SIG-M5 treated with dmso at 0.1 percent for 504 hours (cell line): ENCODE data around the gene FAM149B1.

ENCODE experiments used
- DNase-seq: peaks from one replicate; lab custom pipeline; 2025; ENCODE audit not compliant: unreplicated experiment; lab: John Stamatoyannopoulos, UW

The FAM149B1 gene

DNA sequence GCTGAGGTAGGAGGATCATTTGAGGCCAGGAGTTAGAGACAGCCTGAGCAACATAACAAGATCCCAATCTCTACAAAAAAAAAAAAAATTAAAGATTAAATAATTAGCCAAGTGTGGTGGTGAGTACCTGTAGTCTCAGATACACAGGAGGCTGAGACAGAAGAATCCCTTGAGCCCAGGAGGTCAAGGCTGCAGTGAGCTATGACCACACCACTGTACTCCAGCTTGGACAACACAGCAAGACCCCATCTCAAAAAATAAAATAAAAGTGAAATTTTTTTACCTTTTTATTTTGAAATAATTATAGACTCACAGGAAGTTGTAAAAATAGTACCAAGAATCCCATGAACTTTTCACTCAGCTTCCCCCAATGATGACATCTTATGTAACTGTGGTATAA is 4.9 kb downstream of the FAM149B1 start:
- no peak for DNase-seq

DNA sequence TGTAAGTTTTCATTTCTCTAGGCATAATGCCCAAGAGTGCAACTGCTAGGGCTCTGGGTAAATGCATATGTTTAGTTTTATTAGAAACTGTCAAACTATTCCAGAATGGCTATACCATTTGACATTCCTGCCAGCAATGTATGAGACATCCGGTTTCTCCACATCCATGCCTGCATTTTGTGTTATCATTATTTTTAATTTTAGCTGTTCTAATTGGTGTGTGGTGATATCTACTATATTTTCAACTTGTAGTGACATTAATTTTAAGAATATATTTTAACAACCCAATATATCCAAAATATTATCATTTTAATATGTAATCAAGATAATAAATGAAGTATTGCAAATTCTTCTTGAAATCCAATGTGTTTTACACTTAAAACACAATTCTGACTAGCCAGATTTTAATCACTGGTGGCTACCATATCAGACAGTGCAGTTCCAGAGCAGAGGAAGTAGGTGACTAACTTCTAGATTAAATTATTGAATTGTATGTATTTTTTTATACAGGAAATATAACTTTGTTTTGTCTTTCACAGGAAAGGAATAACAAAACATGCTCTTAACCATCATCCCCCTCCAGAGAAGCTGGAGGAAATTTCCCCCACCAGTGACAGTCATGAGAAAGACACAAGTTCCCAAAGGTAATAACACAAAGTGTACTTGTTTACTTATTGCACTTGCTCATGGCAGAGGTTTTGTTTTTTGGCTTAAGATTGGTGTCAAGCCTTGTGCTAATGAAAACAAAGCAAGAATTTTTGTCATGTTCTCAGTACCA is 6.4 kb downstream of the FAM149B1 start:
- no peak for DNase-seq

DNA sequence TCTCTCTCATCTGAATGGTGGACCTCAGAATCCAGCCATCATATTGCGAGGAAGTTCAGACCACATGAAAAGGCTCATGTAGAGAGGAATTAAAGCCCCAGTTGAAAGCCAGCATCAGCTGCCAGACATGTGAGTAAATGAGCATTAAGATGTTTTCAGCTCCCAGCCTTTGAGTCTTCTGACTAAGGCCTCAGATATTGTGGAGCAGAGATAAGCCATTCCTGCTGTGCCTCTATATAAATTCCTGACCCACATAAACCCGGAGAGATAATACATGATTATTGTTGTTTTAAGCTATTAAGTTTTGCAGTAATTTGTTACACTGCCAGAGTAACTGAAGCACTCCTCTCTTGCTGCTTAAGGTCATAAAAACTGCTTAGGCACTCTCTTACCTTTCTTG is 14.6 kb downstream of the FAM149B1 start:
- DNase-seq: no peak

DNA sequence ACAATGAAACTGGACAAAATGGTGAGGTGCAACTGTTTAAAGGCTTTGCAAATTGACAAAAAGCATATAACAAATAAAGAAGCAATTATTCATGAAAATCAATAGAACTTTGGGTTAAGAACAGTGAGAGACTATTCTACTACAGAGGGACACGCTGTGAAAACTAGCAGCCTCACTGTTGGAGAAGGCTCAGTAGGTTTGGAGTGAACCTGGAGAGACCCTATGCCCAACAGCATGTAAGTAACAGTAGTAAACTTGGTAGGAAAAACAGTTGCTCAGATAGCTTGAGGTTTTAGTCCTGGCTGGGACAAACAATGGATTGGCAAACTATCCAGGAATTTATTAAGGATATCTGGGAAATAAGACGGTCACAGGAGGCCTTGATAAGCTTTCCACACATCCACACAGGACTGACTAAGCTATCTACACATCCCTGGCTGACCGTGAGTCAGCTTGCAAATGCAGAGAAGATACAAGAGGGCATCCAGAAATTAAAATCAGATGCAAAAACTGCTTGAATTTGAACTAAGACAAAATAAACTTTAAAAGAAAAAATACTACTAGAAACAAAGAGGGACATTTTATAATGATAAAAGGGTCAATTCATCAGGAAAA is 15.9 kb downstream of the FAM149B1 start:
- DNase-seq: no peak

DNA sequence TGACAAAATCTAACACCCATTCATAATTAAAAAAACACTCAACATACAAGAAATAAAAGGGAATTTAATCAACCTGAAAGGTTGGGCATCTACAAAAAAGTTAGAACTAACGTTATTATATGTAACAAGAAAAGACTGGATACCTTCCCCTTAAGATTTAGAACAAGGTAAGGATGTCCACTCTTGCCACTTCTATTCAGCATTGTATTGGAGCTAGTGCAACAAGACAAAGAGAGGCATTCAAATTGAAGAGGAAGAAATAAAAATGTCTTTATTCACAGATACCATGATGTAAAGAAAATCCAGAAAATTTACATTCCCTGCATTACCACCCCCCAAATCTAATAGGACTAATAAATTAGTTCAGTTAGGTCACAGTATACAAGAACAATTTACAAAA is 18.3 kb downstream of the FAM149B1 start:
- DNase-seq: no peak

DNA sequence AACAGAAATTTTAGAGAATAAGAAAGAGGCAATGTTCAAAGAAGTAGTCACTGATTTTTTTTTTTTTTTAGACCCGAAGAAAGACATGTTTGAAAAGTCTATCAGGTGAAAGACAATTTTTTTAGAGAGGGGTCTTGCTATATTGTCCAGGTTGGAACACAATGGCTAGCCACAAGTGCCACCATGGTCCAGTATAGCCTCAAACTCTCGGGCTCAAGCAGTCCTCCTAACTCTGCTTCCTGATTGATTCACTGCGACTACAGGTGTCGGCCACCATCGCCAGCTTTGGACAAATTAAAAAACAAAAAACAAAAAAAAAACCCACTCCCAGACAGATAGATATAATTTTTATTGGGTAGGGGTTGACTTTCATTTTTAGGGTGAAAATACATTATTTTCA is 22.3 kb downstream of the FAM149B1 start:
- DNase-seq: no peak

DNA sequence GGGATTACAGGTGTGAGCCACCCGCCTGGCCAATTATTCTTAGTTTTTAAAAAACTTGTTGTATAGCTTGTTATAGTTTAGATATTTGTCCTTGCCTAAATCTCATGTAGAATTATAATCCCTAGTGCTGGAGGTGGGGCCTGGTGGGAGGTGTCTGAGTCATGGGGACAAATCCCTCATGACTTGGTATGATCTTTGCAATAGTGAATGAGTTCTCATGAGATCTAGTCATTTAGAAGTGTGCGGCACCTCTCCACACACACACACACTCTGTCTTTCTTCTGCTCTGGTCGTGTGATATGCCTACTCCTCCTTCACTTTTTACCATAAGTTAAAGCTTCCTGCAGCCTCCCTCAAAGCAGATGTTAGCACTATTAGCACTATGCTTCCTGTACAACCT is 37.2 kb downstream of the FAM149B1 start:
- no peak for DNase-seq

DNA sequence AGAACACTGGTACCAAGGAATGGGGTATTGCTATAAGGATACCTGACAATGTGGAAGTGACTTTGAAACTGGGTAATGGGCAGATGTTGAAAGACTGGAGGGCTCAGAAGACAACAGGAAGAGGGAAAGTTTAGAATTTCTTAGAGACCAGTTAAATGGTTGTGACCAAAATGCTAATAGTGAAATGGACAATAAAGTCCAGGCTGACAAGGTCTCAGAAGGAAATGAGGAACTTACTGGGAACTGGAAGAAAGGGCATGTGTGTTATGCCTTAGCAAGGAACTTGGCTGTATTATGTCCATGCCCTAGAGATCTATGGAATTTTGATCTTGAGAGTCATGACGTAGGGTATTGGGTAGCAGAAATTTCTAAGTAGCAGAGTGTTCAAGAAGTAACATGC is 38.0 kb downstream of the FAM149B1 start:
- no peak for DNase-seq

DNA sequence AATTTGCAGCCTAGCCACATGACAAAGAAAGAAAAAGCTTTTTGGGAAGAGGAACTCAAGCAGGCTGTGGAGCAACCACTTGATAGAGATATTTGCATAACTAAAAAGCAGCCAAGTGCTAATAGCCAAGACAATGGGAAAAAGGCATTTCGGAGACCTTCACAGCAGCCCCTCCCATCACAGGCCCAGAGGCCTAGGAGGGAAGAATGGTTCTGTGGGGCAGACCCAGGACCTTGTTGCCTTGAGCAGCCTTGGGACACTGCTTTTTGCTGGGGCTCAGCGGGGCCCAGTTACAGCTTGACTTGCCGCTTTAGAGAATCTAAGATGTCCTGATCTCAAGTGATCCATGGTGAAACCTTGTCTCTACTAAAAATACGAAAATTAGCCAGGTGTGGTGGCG is 38.5 kb downstream of the FAM149B1 start:
- DNase-seq: no peak

DNA sequence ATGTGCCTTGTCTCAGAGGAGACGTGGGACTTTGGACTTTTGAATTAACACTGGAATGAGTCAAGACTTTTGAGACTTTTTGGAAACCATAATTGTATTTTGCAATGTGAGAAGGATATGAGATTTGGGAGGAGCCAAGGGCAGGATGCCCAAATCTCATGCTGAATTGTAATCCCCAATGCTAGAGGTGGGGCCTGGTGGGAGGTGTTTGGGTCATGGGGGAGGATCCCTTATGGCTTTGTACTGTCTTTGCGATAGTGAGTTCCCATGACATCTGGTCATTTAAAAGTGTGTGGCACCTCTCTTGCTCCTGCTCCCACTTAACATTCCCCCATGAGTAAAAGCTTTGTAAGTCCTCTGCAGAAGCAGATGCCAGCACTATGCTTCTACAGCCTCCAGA is 40.0 kb downstream of the FAM149B1 start:
- DNase-seq: no peak

DNA sequence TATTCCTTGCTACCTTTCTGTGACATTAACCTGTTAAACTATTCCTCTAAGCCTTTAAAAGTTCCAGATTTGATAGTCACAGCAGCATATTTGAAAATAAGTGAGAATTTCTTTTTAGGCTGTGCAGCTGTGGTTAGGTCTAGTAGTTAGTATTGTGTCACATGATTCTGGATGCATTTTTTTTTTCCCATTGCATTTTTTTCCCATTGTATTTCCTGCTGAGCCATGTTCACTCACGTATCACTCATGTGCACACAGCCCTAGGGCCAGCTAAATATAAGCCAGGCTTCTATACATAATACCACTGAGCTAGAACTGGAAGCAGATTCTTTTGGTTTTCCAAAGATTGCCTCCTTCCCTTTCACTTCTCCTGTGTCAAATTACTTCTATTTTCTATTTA is 41.8 kb downstream of the FAM149B1 start:
- no peak for DNase-seq

DNA sequence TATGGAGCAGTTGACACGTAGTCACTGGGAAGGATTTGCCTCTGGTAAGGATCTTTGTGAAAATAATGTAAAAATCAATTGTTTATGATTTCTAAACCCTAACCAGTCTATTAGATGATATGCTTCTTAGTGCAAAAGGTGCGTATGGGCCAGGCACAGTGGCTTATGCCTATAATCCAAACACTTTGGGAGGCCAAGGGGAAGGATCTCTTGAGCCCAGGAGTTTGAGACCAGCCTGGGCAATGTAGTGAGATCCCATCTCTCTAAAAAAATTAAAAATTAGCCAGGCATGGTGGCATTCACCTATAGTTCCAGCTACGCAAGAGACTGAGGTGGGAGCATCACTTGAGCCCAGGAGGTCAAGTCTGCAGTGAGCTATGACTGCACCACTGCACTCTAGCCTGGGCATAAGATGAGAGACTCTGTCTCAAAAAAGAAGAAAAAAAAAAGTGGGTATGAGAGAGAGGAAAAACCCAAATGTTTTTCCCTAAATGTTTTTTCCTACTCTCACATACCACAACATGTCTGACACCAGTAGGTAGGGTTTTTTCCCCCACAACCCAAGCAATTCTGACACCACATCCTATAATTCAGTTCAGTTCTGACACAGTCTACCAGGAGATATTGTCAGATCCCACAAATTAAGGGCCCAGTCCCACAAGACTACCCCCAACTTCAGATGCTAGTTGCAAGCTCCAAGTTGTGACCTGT is 42.6 kb downstream of the FAM149B1 start:
- DNase-seq: no peak

DNA sequence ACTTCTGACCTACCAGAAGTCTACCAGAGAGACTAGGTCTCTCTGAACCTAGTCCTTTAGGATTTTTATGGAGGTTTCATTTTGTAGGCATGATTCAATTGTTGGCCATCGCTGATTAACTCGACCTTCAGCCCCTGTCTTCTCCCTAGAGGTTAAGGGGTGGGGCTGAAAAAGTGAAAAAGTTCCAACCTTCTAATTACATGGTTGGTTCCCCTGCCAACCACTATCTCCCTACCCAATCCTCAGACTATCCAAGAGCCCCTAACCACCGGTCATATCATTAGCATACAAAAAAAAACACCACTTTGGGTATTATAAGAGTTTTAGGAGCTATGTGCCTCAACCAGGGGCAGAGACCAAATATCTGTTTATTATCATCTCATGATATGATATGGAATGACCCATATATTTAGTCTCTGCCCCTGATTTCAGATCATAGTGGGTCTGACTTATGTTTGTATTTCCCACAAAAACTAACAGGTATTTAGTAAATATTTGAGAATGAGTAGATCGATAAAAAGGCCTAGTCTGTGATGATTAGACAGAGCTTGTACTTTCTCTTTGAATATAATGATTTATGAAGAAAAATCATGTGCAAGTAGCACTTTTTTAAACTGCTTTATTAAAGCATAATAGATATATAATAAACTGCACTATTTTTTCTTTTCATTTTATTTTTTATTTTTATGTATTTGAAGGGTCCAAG is 43.3 kb downstream of the FAM149B1 start:
- DNase-seq: no peak

DNA sequence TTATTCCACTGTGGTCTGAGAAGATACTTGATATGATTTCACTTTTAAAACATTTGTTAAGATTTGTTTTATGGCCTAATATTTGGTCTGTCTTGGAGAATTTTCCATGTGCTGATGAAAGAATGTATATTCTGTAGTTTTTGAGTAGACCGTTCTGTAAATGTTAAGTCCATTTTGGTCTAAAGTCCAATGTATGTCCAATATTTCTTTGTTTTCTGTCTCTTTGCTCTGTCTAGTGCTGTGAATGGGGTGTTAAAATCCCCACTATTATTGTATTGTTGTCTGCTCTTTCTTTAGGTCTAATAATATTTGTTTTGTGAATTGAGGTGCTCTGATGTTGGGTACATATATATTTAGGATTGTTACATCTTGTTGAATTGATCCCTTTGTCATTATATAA is 47.8 kb downstream of the FAM149B1 start:
- no peak for DNase-seq

DNA sequence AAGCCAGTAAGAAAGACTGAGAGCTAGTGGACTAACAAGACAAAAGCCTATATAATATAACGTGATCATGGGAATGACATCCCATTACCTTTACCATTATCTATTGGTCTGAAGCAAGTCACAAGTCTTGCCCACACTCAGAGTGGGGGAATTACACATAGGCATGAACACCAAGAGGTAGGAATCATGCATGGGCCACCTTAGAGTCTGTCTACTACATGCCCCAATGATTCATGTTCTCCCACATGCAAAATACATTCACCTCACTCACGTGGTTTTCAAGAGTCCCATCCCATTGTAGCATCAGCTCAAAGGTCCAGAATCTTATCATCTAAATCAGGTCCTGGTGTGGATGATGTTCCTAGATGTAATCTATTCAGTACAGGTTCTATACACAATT is 49.7 kb downstream of the FAM149B1 start:
- DNase-seq: no peak

DNA sequence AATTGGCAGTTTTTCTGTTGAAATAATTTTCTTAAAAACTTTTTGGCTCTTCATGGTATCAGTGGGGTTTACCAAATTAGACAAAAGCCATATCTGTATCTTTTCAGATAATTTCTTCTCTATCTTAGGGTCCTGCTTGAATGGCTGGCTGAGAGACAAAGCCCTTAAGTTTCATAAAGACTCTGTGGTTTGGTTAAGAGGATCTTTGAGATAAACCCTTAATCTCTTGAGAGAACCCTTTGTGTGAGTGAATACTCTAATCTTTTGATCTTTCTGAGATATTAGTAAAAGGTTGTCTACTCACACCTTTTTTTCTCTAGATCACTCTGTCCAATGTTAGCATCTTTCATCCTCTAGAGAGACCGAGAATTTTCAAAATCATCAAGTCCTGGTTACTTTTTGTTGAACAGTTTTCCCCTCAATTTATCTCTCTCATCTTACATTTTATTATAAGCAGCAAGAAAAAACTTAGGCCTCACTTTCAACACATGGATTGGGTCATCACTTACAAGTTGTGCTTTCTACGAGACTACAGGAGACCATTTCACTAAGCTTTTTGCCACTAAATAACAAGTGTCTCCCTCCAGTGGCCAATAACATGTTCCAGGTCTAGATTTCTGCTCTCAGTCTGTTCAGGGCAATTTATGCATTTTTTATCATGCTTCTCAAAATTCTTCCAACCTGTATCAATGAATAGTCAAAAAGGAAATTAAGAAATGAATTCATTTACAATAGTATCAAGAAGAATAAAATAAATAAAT is 50.7 kb downstream of the FAM149B1 start:
- peak; percentile 45 for DNase-seq

DNA sequence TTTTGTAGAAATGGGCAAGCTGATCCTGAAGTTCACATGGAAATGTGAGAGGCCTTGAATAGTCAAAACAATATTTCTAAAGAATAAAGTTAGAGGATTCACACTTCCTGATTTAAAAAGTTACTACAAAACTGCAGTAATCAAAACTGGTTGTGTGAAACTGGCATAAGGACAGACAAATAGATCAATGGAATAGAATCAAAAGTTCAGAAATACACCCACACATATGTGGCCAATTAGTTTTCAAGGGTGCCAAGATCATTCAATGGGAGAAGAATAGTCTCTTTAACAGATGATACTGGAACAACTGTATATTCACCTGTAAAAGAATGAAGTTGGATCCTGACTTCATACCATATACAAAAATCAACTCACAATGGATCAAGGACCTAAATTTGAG is 51.5 kb downstream of the FAM149B1 start:
- no peak for DNase-seq

DNA sequence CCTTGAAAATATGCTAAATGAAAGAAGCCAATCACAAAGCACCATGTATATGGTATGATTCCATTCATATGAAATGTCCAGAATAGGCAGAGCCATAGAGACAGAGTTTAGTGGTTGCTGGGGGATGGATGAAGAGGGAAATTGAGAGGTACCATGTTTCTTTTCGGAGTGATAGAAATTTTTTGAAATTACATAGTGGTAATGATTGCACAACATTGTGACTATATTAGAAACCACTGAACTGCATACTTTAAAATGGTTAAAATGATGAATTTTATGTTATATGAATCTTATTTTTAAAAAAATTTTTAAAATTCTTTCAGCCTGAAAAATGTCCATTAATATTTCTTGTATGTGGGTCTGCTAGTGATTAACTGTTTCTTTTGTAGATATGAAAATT is 53.1 kb downstream of the FAM149B1 start:
- DNase-seq: no peak

DNA sequence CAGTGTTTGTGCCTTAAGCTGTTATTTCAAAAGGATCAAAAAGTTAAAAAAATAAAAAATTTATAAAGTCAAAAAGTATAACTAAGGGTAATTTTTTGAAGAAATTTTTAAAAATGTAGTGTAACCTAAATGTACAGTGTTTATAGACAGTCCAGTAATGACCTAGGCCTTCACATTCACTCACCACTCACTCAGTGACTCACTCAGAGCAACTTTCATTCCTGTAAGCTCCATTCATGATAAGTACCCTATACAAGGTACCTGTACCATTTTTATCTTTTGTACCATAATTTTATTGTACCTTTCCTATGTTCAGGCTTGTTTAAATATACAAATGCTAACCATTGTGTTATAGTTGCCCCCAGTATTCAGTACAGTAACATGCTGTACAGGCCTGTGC is 57.6 kb downstream of the FAM149B1 start:
- DNase-seq: no peak

DNA sequence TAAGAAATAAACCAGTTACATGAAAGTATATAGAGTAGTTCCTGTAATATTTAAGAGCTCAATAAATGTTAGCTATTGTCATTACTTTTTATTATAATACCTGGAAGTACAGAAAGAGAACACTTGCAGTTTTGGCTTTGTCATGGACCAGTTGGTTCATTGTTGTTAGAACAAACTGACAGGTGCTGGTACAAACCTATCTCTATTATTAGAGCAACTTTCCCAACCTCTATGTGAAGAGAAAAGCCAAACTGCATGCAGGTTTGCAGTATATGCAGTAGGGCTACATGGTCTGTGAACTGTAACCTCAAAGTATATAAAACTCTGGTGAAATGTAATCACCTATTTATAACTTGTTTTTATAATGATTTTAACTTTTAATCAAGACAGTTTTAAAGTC is 58.7 kb downstream of the FAM149B1 start:
- DNase-seq: no peak

DNA sequence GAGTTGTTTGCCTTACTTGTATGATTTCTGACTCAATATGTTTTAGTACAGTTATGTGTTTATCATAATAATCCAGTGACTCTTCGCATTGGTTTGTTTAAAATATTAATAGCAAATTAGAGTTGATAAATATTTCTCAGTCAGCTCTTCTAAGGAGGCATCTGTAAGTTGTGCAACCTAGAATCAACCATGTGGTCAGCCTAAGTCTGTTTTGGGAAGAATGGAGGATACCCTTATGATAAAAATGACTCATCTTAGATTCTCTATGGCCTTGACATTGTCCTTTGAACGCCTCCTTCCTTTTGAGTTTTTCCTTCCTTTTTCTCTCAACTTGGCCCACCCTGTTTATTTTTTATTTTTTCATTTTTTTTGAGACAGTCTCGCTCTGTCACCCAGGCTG is 60.3 kb downstream of the FAM149B1 start:
- no peak for DNase-seq
